ENCODE results near the gene GIMAP5.

The GIMAP5 gene

DNA sequence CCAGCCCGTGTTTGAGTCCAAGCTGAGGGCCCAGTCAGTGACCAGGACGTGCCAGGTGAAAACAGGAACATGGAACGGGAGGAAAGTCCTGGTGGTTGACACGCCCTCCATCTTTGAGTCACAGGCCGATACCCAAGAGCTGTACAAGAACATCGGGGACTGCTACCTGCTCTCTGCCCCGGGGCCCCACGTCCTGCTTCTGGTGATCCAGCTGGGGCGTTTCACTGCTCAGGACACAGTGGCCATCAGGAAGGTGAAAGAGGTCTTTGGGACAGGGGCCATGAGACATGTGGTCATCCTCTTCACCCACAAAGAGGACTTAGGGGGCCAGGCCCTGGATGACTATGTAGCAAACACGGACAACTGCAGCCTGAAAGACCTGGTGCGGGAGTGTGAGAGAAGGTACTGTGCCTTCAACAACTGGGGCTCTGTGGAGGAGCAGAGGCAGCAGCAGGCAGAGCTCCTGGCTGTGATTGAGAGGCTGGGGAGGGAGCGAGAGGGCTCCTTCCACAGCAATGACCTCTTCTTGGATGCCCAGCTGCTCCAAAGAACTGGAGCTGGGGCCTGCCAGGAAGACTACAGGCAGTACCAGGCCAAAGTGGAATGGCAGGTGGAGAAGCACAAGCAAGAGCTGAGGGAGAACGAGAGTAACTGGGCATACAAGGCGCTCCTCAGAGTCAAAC, 5.2 kb downstream of the GIMAP5 start:
- peaks cover 68% of the 10 kb centered on the region for H3K4me1 Mint-ChIP-seq (ENCODE audit: low read depth)
- peaks cover 89% of the 10 kb centered on the region for H3K36me3 Mint-ChIP-seq (ENCODE audit: low read depth)
- H3K9me3 Mint-ChIP-seq, result peaks cover 4% of the 10 kb centered on the region
- no peaks in the 10 kb centered on the region for H3K27me3 Mint-ChIP-seq (ENCODE audit: low read depth)
- H3K27ac Mint-ChIP-seq, result peak overlapping the region; percentile 74
- H3K4me3 Mint-ChIP-seq, result peak overlapping the region; percentile 94
- DNase-seq (ENCODE audit: low spot score), result no peak

DNA sequence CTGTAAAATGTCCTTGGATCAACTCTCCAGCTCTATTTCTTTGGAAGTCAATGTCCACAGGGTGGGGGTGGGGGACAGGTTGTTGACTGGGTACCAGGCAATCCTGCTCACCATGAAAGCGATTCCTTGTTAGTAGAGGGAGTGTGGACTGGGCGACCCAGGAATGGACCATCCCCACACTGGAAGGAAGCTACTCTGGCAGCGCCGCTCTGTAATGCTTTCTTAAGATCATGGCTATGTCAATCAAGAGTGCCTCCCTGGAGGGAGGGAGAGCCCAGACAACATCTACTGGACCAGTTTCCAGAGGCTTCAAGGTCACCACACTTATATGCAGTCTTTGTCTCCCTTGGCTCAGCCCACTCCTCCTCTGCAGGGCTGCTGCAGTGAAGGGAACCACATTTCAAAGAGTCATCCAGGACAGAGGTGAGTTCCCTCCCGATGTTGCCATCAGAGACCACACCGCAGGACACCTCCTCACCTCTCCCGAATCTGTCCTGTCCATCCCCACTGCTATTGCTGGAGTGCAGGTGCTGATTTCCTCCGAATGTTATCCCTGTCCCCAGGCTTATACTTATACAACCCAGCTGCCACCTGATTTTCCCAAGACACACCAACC, 6.9 kb downstream of the GIMAP5 start:
- Mint-ChIP-seq H3K4me1 (ENCODE audit: low read depth) (peaks cover 74% of the 10 kb centered on the region), H3K27me3 (ENCODE audit: low read depth) (no peaks in the 10 kb centered on the region), H3K36me3 (ENCODE audit: low read depth) (peaks cover 74% of the 10 kb centered on the region), H3K9me3 (peaks cover 4% of the 10 kb centered on the region), H3K27ac (peak overlapping the region; percentile 78), H3K4me3 (peak overlapping the region; percentile 94)
- no peak for DNase-seq (ENCODE audit: low spot score)

DNA sequence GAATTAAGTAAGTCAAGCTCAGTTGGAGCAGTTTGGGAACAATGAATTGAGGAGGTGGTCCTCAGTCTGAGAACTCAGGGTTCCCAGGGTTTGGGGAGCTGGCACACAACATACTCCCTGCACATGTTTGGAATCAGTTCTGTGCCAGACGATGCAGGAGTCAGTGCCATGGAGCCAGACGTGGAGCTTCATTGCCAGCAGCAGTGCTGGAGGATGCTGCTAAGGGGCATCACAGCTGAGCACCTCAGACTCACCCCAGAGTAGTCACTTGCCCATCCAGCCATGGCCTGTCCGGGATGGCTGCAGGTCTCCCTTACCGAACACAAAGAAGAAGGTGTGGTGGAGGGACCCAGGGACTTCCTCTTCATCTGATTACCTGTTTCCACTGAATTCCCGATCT, 7.9 kb downstream of the GIMAP5 start:
- peak overlapping the region; percentile 94 for H3K4me3 Mint-ChIP-seq
- no peak for DNase-seq (ENCODE audit: low spot score)
- H3K36me3 Mint-ChIP-seq (ENCODE audit: low read depth), result peaks cover 66% of the 10 kb centered on the region
- H3K9me3 Mint-ChIP-seq, result no peaks in the 10 kb centered on the region
- H3K27ac Mint-ChIP-seq, result peak overlapping the region; percentile 78
- no peaks in the 10 kb centered on the region for H3K27me3 Mint-ChIP-seq (ENCODE audit: low read depth)
- peaks cover 72% of the 10 kb centered on the region for H3K4me1 Mint-ChIP-seq (ENCODE audit: low read depth)

DNA sequence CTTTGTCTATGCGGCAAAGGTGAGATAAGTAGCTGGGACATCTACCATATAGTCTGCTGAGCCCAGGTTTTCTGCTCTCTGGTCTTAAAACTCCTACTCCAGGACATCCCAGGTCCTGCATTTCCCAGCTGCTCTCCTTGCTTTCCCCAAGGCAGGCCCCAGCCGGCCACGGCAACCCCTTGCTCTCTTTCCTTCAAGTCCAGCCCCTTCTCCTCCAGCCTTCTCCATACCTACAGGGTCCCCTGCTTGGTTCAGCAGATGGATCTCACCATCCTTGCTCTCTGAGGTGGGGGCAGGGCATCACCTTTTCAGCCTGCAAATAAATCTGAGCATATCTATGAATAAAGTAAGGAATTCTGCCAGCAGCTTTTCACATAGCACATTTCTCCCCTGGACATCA, 8.7 kb downstream of the GIMAP5 start:
- Mint-ChIP-seq H3K27ac (peak overlapping the region; percentile 22), H3K4me3 (peak overlapping the region; percentile 77), H3K27me3 (ENCODE audit: low read depth) (no peaks in the 10 kb centered on the region), H3K9me3 (no peaks in the 10 kb centered on the region), H3K36me3 (ENCODE audit: low read depth) (peaks cover 58% of the 10 kb centered on the region), H3K4me1 (ENCODE audit: low read depth) (peaks cover 64% of the 10 kb centered on the region)
- DNase-seq (ENCODE audit: low spot score), result no peak

DNA sequence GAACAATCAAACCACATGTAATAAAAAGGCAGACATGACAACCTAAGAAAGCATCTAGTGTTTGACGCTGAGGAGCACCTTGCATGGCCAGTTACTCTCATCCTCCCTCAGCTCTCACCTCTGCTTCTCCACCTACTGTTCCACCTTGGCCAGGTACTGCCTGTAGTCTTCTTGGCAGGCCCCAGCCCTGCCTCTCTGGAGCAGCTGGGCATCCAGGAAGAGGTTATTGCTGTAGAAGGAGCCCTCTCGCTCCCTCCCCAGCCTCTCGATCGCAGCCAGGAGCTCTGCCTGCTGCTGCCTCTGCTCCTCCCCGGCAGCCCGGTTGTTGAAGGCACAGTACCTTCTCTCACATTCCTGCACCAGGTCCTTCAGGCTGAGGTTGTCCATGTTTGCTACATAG, 9.7 kb downstream of the GIMAP5 start:
- H3K27ac Mint-ChIP-seq, result peak overlapping the region; percentile 33
- H3K36me3 Mint-ChIP-seq (ENCODE audit: low read depth), result peaks cover 48% of the 10 kb centered on the region
- no peak overlapping the region for H3K4me3 Mint-ChIP-seq
- peaks cover 53% of the 10 kb centered on the region for H3K4me1 Mint-ChIP-seq (ENCODE audit: low read depth)
- DNase-seq (ENCODE audit: low spot score), result no peak
- no peaks in the 10 kb centered on the region for H3K27me3 Mint-ChIP-seq (ENCODE audit: low read depth)
- H3K9me3 Mint-ChIP-seq, result no peaks in the 10 kb centered on the region

DNA sequence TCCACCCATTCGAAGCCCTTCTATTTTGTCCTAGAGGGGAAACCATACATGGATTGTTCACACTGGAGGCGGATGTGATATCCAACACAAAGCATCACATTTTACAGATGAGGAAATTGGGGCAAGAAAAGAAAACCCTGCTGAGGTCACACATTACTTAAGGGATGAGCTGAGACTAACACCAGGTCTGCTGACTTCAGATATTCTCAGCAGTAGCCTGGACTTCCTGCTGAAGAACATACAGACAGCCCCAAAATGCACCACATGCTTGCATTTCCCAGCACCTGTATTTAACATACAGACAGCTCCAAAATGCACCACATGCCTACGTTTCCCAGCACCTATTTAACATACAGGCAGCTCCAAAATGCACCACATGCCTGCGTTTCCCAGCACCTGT, 11.2 kb downstream of the GIMAP5 start:
- Mint-ChIP-seq H3K27ac (peak overlapping the region; percentile 1), H3K27me3 (ENCODE audit: low read depth) (no peaks in the 10 kb centered on the region), H3K36me3 (ENCODE audit: low read depth) (peaks cover 33% of the 10 kb centered on the region), H3K4me3 (no peak overlapping the region), H3K9me3 (no peaks in the 10 kb centered on the region), H3K4me1 (ENCODE audit: low read depth) (peaks cover 48% of the 10 kb centered on the region)
- no peak for DNase-seq (ENCODE audit: low spot score)

DNA sequence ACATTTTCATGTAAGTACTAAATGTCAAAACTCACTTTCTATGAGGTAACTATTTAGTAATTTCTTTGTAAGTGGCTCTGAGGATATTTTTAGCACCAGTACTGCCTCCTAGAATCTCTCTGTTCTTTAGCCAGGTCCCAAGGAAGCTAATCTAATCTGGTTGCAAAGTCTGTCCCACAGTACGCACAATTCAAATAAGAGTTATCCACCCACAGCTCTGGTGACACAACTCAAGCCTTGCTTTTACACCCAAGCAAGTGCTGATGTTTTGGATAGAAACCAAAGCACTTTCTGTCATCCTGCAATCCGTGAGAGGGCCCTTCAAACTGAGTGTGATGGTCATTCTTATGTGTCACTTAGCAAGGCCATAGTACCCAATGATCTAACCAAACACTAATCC, 14.5 kb downstream of the GIMAP5 start:
- no peak for DNase-seq (ENCODE audit: low spot score)
- H3K27ac Mint-ChIP-seq, result no peak overlapping the region

DNA sequence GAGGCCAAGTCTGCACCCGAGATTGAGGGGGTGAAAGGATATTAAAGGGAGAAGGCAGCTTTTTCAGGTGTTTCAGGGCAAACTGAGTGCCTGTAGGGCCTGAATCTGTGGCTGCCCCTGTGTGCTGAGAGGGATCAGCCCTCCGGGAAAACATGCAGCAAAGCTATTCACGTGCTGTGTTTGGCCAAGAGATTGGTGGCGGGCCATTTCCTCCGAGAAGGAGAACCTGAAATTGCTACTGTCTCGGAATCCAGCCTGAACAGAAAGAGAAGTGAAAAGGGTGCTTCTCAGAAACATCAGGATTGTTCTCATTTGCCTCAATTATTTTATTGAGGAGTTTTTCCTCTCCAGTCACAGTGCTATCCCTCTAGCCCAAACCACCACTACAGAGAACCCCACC, 16.0 kb downstream of the GIMAP5 start:
- peaks cover 50% of the 10 kb centered on the region for H3K4me1 Mint-ChIP-seq (ENCODE audit: low read depth)
- no peak for DNase-seq (ENCODE audit: low spot score)
- H3K36me3 Mint-ChIP-seq (ENCODE audit: low read depth), result peaks cover 3% of the 10 kb centered on the region
- H3K4me3 Mint-ChIP-seq, result no peak overlapping the region
- H3K9me3 Mint-ChIP-seq, result peaks cover 3% of the 10 kb centered on the region
- no peak overlapping the region for H3K27ac Mint-ChIP-seq
- peaks cover 2% of the 10 kb centered on the region for H3K27me3 Mint-ChIP-seq (ENCODE audit: low read depth)

More for the DNA sequence above, 14.5 kb downstream of the GIMAP5 start:
- peaks cover 2% of the 10 kb centered on the region for H3K27me3 Mint-ChIP-seq (ENCODE audit: low read depth)
- H3K4me1 Mint-ChIP-seq (ENCODE audit: low read depth), result peaks cover 51% of the 10 kb centered on the region
- peaks cover 7% of the 10 kb centered on the region for H3K36me3 Mint-ChIP-seq (ENCODE audit: low read depth)
- peaks cover 3% of the 10 kb centered on the region for H3K9me3 Mint-ChIP-seq
- no peak overlapping the region for H3K4me3 Mint-ChIP-seq

GRCh38 chr7:150753826-150754603, 16.8 kb downstream of the GIMAP5 start:
- Mint-ChIP-seq H3K9me3 (peaks cover 3% of the 10 kb centered on the region), H3K36me3 (ENCODE audit: low read depth) (peaks cover 3% of the 10 kb centered on the region), H3K4me3 (peak overlapping the region; percentile 49), H3K27ac (peak overlapping the region; percentile 86), H3K4me1 (ENCODE audit: low read depth) (peaks cover 45% of the 10 kb centered on the region), H3K27me3 (ENCODE audit: low read depth) (peaks cover 2% of the 10 kb centered on the region)
- DNase-seq (ENCODE audit: low spot score), result no peak

GRCh38 chr7:150754951-150755350, 17.7 kb downstream of the GIMAP5 start:
- Mint-ChIP-seq H3K4me1 (ENCODE audit: low read depth) (peaks cover 43% of the 10 kb centered on the region), H3K36me3 (ENCODE audit: low read depth) (peaks cover 3% of the 10 kb centered on the region), H3K27me3 (ENCODE audit: low read depth) (peaks cover 2% of the 10 kb centered on the region), H3K9me3 (peaks cover 3% of the 10 kb centered on the region), H3K27ac (peak overlapping the region; percentile 92), H3K4me3 (peak overlapping the region; percentile 79)
- DNase-seq (ENCODE audit: low spot score), result no peak

- H3K4me3 Mint-ChIP-seq, result peak overlapping the region; percentile 79
- H3K27me3 Mint-ChIP-seq (ENCODE audit: low read depth), result peaks cover 2% of the 10 kb centered on the region
- H3K9me3 Mint-ChIP-seq, result peaks cover 3% of the 10 kb centered on the region
- H3K4me1 Mint-ChIP-seq (ENCODE audit: low read depth), result peaks cover 43% of the 10 kb centered on the region
- H3K27ac Mint-ChIP-seq, result peak overlapping the region; percentile 92
- DNase-seq (ENCODE audit: low spot score), result peak; percentile 76
- H3K36me3 Mint-ChIP-seq (ENCODE audit: low read depth), result peaks cover 3% of the 10 kb centered on the region
These were observed 18.4 kb downstream of the GIMAP5 start for GRCh38 chr7:150755473-150756099.

- peaks cover 3% of the 10 kb centered on the region for H3K27me3 Mint-ChIP-seq (ENCODE audit: low read depth)
- H3K27ac Mint-ChIP-seq, result peak overlapping the region; percentile 92
- no peak for DNase-seq (ENCODE audit: low spot score)
- H3K4me1 Mint-ChIP-seq (ENCODE audit: low read depth), result peaks cover 43% of the 10 kb centered on the region
- peaks cover 3% of the 10 kb centered on the region for H3K9me3 Mint-ChIP-seq
- peaks cover 3% of the 10 kb centered on the region for H3K36me3 Mint-ChIP-seq (ENCODE audit: low read depth)
- peak overlapping the region; percentile 79 for H3K4me3 Mint-ChIP-seq
These were observed 18.9 kb downstream of the GIMAP5 start for GRCh38 chr7:150756166-150756565.

GRCh38 chr7:150756858-150757257, 19.6 kb downstream of the GIMAP5 start:
- peak overlapping the region; percentile 79 for H3K4me3 Mint-ChIP-seq
- H3K36me3 Mint-ChIP-seq (ENCODE audit: low read depth), result peaks cover 7% of the 10 kb centered on the region
- no peak for DNase-seq (ENCODE audit: low spot score)
- H3K27me3 Mint-ChIP-seq (ENCODE audit: low read depth), result peaks cover 10% of the 10 kb centered on the region
- H3K9me3 Mint-ChIP-seq, result peaks cover 8% of the 10 kb centered on the region
- peak overlapping the region; percentile 92 for H3K27ac Mint-ChIP-seq
- peaks cover 43% of the 10 kb centered on the region for H3K4me1 Mint-ChIP-seq (ENCODE audit: low read depth)

- no peak for DNase-seq (ENCODE audit: low spot score)
- Mint-ChIP-seq H3K27me3 (ENCODE audit: low read depth) (peaks cover 10% of the 10 kb centered on the region), H3K9me3 (peaks cover 5% of the 10 kb centered on the region), H3K4me1 (ENCODE audit: low read depth) (peaks cover 26% of the 10 kb centered on the region), H3K4me3 (no peak overlapping the region), H3K27ac (no peak overlapping the region), H3K36me3 (ENCODE audit: low read depth) (peaks cover 7% of the 10 kb centered on the region)
These were observed 22.3 kb downstream of the GIMAP5 start for GRCh38 chr7:150759479-150759878.

Measured in T-helper 2 cell treated with Interferon-gamma antibody and Interleukin-4, amounts not matched to agents 5 μg/mL and 100 μg/mL, for 36 hours (primary cell).